Lower lobe of right lung (tissue), 2 donors: ENCODE results near the gene LLPH. TPM values are rescaled to one million over a fixed set of nuclear protein-coding genes. Genes with fewer than 3 reads are reported as not detected.

Experiments used
- ATAC-seq, 2 donors: fragments of 200-7000 bp; cut with Tn5 transposase; one replicate each; pipeline ENCODE4 v1.9.1; 2020 to 2022; ENCODE audit warnings: mild to moderate bottlenecking in 2 of 2, moderate library complexity in 2 of 2
- DNase-seq: peaks from one replicate; pipeline ENCODE4 v3.0.0-alpha.2; 2020
- H3K27ac ChIP-seq: fragments of 200-600 bp; one replicate; pipeline ENCODE4 v1.8.0; 2022
- H3K27me3 ChIP-seq: fragments of 200-600 bp; one replicate; pipeline ENCODE4 v1.8.0; 2022; ENCODE audit warnings: low read depth
- H3K36me3 ChIP-seq: fragments of 200-600 bp; one replicate; pipeline ENCODE4 v1.8.0; 2022; ENCODE audit warnings: mild to moderate bottlenecking
- H3K4me1 ChIP-seq: fragments of 200-600 bp; one replicate; pipeline ENCODE4 v1.8.0; 2022
- H3K4me3 ChIP-seq: fragments of 200-600 bp; one replicate; pipeline ENCODE4 v1.8.0; 2022; ENCODE audit warnings: mild to moderate bottlenecking
- H3K9me3 ChIP-seq: fragments of 200-600 bp; one replicate; pipeline ENCODE4 v1.8.0; 2022
- CTCF ChIP-seq: fragments of 200-600 bp; IDR thresholded peaks from one replicate; pipeline ENCODE4 v1.8.0; 2022; ENCODE audit warnings: antibody characterized with exemption, mild to moderate bottlenecking
- intact Hi-C: fragments of 100-400 bp; cut with DNase I; formaldehyde crosslinking; loops from one replicate; pipeline ENCODE4 v1.11.0; 2022
- total RNA-seq: library from RNA; stranded (reverse); fragmentation: NEBNext Ultra II Directional; extraction: Animal tissue kit (Norgen Biotek cat#: 25700); gene quantifications from one replicate; pipeline ENCODE4 v1.2.1, GENCODE V29; 2021
- donor health status: DM: no; HTN: yes; CAD: no; lungs with severe emphysema.

LLPH gene
- total RNA-seq, 1 donor from 2014 or later: 19.3 TPM

DNA sequence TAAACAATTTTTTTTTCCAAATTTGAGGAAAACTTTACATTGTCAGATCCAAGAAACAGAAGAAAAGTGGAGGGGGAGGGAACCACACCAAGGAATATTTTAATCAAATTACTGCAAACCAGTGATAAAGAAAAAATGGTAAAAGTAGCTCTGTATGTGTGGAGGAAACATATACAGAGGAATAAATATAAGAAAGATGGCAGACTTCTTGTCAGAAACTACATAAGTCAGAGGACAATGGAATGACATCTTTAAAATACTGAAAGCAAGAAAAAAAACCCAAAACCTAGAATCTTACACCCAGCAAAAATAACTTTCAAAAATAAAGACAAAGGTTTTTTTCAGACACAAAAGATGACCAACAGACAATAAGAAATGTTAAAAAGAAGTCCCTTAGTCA, 10.2 kb upstream of the LLPH start:
- DNase-seq (no peak), ATAC-seq (no peak)
- H3K27me3 ChIP-seq: no peaks in the 10 kb centered on the region
- no peak for TF ChIP-seq CTCF
- H3K9me3 ChIP-seq: peaks cover 16% of the 10 kb centered on the region
- H3K27ac ChIP-seq: no peak overlapping the region
- H3K36me3 ChIP-seq: peaks cover 67% of the 10 kb centered on the region
- no peak overlapping the region for H3K4me3 ChIP-seq
- peaks cover 22% of the 10 kb centered on the region for H3K4me1 ChIP-seq
- intact Hi-C loops: no loop called here

GRCh38 chr12:66139328-66139727, 8.8 kb upstream of the LLPH start:
- ATAC-seq (no peak), DNase-seq (no peak)
- TF ChIP-seq CTCF: no peak
- H3K4me1 ChIP-seq: peaks cover 8% of the 10 kb centered on the region
- H3K4me3 ChIP-seq: no peak overlapping the region
- no peak overlapping the region for H3K27ac ChIP-seq
- peaks cover 16% of the 10 kb centered on the region for H3K9me3 ChIP-seq
- no peaks in the 10 kb centered on the region for H3K27me3 ChIP-seq
- intact Hi-C loops: no loop called here
- peaks cover 63% of the 10 kb centered on the region for H3K36me3 ChIP-seq

GRCh38 chr12:66137937-66138336, 7.4 kb upstream of the LLPH start:
- Histone ChIP-seq H3K4me3 (no peak overlapping the region), H3K27me3 (no peaks in the 10 kb centered on the region), H3K27ac (no peak overlapping the region), H3K36me3 (peaks cover 49% of the 10 kb centered on the region), H3K4me1 (no peaks in the 10 kb centered on the region), H3K9me3 (peaks cover 16% of the 10 kb centered on the region)
- intact Hi-C loops: no loop called here
- no peak for DNase-seq
- no peak for ATAC-seq
- TF ChIP-seq CTCF: no peak

GRCh38 chr12:66132408-66132807, 1.9 kb upstream of the LLPH start:
- intact Hi-C loops: no loop called here
- Histone ChIP-seq H3K4me3 (no peak overlapping the region), H3K4me1 (peaks cover 30% of the 10 kb centered on the region), H3K9me3 (no peaks in the 10 kb centered on the region), H3K27ac (no peak overlapping the region), H3K27me3 (no peaks in the 10 kb centered on the region), H3K36me3 (peaks cover 27% of the 10 kb centered on the region)
- no peak for ATAC-seq
- no peak for DNase-seq
- no peak for TF ChIP-seq CTCF

DNA sequence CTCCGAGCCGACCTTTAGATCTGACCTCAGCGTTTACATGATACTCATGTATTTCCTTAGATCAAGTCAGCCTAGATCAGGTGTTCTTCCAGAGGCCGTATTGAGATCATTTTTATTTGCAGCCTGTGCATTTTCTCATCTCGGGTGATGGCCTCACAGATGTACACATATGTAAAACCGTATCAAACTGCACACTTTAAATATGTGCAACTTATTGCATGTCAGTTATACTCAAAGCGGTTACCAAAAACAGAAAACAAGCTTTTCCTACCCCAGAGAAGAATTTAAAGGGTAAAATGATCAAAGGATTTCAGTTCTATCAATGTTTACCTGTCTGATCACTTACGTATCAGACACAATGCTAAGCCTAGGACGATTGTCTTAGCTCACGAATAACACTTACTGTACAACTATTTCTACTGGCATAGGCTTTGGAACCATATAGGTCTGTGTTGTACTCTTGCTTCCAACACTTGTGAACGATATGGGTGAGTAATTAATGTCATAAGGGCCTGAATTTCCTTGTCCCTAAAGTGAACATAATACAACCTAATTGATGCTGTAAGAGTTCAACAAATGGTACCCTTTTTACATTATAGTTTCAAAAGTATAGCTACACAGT, 628 bp upstream of the LLPH start:
- H3K27me3 ChIP-seq: no peaks in the 10 kb centered on the region
- peak overlapping the region; percentile 74 for H3K27ac ChIP-seq
- peaks cover 27% of the 10 kb centered on the region for H3K36me3 ChIP-seq
- ATAC-seq: peak in 1 of 2 donors; percentile 15
- TF ChIP-seq CTCF: no peak
- H3K9me3 ChIP-seq: no peaks in the 10 kb centered on the region
- peaks cover 30% of the 10 kb centered on the region for H3K4me1 ChIP-seq
- intact Hi-C loops: no loop called here
- DNase-seq: no peak
- H3K4me3 ChIP-seq: peak overlapping the region; percentile 77
